Measurements from ENCODE around the gene CCDC27. TPM values are rescaled to one million over a fixed set of nuclear protein-coding genes. Genes with fewer than 3 reads are reported as not detected.
A peak's percentile ranks its signal among the peaks of the same experiment; 100 is the strongest.

Gene CCDC27
- total RNA-seq, 3 donors from 2014 or later, result not detected

- intact Hi-C loops (cut with DNase I, micrococcal nuclease), result no loop called here
- H3K4me3 ChIP-seq, result peak overlapping the region; percentile 19
- TF ChIP-seq CTCF (IDR thresholded peaks at IDR 0.05), result no peak
- no peaks in the 10 kb centered on the region for H3K36me3 ChIP-seq (ENCODE audit: low read depth)
- peak; percentile 85 for ATAC-seq
- peak; percentile 93 to 96 (median 93) for DNase-seq
- H3K9me3 ChIP-seq, result no peaks in the 10 kb centered on the region
- peaks cover 25% of the 10 kb centered on the region for H3K4me1 ChIP-seq (ENCODE audit: low read depth)
Measured at GRCh38 chr1:3772027-3772714, 19.9 kb downstream of the CCDC27 start.

GRCh38 chr1:3772715-3773571 is 20.7 kb downstream of the CCDC27 start, which contains the start of gene SMIM1:
Gene SMIM1 (plus strand): TSS chr1:3772749. CDS start chr1:3775374, 2,625 bp downstream.
- Histone ChIP-seq H3K36me3 (ENCODE audit: low read depth) (no peaks in the 10 kb centered on the region), H3K9me3 (no peaks in the 10 kb centered on the region), H3K4me1 (ENCODE audit: low read depth) (peaks cover 25% of the 10 kb centered on the region), H3K4me3 (peak within 1 kb of the TSS; percentile 19)
- intact Hi-C loops (cut with DNase I, micrococcal nuclease), result no loop called here
- no peak for ATAC-seq
- DNase-seq, result peak in 2 of 3 donors; percentile 17 to 58
- no peak for TF ChIP-seq CTCF (IDR thresholded peaks at IDR 0.05)

- ATAC-seq (no peak), DNase-seq (peak in 1 of 3 donors; percentile 43)
- TF ChIP-seq CTCF (IDR thresholded peaks at IDR 0.05), result no peak
- no peaks in the 10 kb centered on the region for H3K9me3 ChIP-seq
- intact Hi-C loops (cut with DNase I, micrococcal nuclease), result no loop called here
- H3K36me3 ChIP-seq (ENCODE audit: low read depth), result no peaks in the 10 kb centered on the region
- no peak overlapping the region for H3K4me3 ChIP-seq
- peaks cover 25% of the 10 kb centered on the region for H3K4me1 ChIP-seq (ENCODE audit: low read depth)
Measured at GRCh38 chr1:3773572-3774275, 21.5 kb downstream of the CCDC27 start.

GRCh38 chr1:3774276-3774945 is 22.2 kb downstream of the CCDC27 start:
- ATAC-seq, result no peak

More at GRCh38 chr1:3774276-3774945, 22.2 kb downstream of the CCDC27 start:
- H3K4me3 ChIP-seq, result no peak overlapping the region
- H3K36me3 ChIP-seq (ENCODE audit: low read depth), result no peaks in the 10 kb centered on the region
- DNase-seq, result no peak
- H3K9me3 ChIP-seq, result no peaks in the 10 kb centered on the region
- TF ChIP-seq CTCF (IDR thresholded peaks at IDR 0.05), result no peak
- H3K4me1 ChIP-seq (ENCODE audit: low read depth), result peaks cover 25% of the 10 kb centered on the region
- intact Hi-C loops (cut with DNase I, micrococcal nuclease), result no loop called here
